Keratinocyte (primary cell): ENCODE results near the gene JAK1. TPM values are rescaled to one million over a fixed set of nuclear protein-coding genes. Genes with fewer than 3 reads are reported as not detected.

ENCODE experiments used
- DNase-seq: peaks from one replicate; pipeline ENCODE4 v3.0.0-alpha.2; 2011; ENCODE audit warnings: low read depth, missing footprints, low spot score
- FAIRE-seq: peaks from 2 replicates; lab custom pipeline; 2011; peaks lifted over from hg19 to GRCh38; lab: Jason Lieb, UNC
- H2AFZ ChIP-seq: 2 replicates; pipeline ENCODE4 v1.6.0; 2012; ENCODE audit warnings: low read length, control low read depth, inconsistent platforms; ENCODE audit not compliant: control insufficient read depth
- H3K27ac ChIP-seq: 2 replicates; pipeline ENCODE4 v1.5.1; 2011; ENCODE audit warnings: low read length; ENCODE audit not compliant: control insufficient read depth, insufficient read depth
- H3K27me3 ChIP-seq: 3 replicates; pipeline ENCODE4 v1.6.0; 2011; ENCODE audit warnings: low read length; ENCODE audit not compliant: control insufficient read depth, insufficient read depth; ENCODE audit errors: extremely low read depth
- H3K36me3 ChIP-seq, 2 experiments: 2 replicates in 1 of 2; 3 replicates in 1 of 2; pipeline ENCODE4 v1.5.1; 2011; ENCODE audit warnings: low read length in 2 of 2, mild to moderate bottlenecking in 1 of 2; ENCODE audit not compliant: control insufficient read depth in 2 of 2, insufficient read depth in 2 of 2; ENCODE audit errors: extremely low read depth in 1 of 2
- H3K4me1 ChIP-seq: 3 replicates; pipeline ENCODE4 v1.5.1; 2011; ENCODE audit warnings: low read length; ENCODE audit not compliant: control insufficient read depth, insufficient read depth; ENCODE audit errors: extremely low read depth
- H3K4me2 ChIP-seq: 3 replicates; pipeline ENCODE4 v1.6.0; 2011; ENCODE audit warnings: low read depth, low read length; ENCODE audit not compliant: control insufficient read depth, insufficient read depth; ENCODE audit errors: extremely low read depth
- H3K4me3 ChIP-seq, 3 experiments: fragments of 200-600 bp in 1 of 3; sonication (generic) in 1 of 3; 2 replicates in 2 of 3; 3 replicates in 1 of 3; pipeline ENCODE4 v1.5.1; 2011 to 2016; ENCODE audit warnings: low read length in 3 of 3, mild to moderate bottlenecking in 3 of 3, control low read depth in 2 of 3, inconsistent platforms in 1 of 3, low read depth in 1 of 3, mixed read lengths in 1 of 3, mixed run types in 1 of 3, moderate library complexity in 1 of 3; ENCODE audit not compliant: control insufficient read depth in 2 of 3, insufficient read depth in 2 of 3; ENCODE audit errors: extremely low read depth in 1 of 3
- H3K79me2 ChIP-seq: 2 replicates; pipeline ENCODE4 v1.6.0; 2012; ENCODE audit warnings: low read length; ENCODE audit not compliant: control insufficient read depth, insufficient read depth
- H3K9ac ChIP-seq: 3 replicates; pipeline ENCODE4 v1.6.0; 2011; ENCODE audit warnings: low read length; ENCODE audit not compliant: control insufficient read depth, insufficient read depth; ENCODE audit errors: extremely low read depth
- H3K9me1 ChIP-seq: 3 replicates; pipeline ENCODE4 v1.6.0; 2011; ENCODE audit warnings: low read length; ENCODE audit not compliant: control insufficient read depth, insufficient read depth; ENCODE audit errors: extremely low read depth
- H3K9me3 ChIP-seq: 2 replicates; pipeline ENCODE4 v1.5.1; 2012; ENCODE audit warnings: low read depth, low read length; ENCODE audit not compliant: control insufficient read depth
- H4K20me1 ChIP-seq: 3 replicates; pipeline ENCODE4 v1.6.0; 2011; ENCODE audit warnings: low read length; ENCODE audit not compliant: control insufficient read depth, insufficient read depth; ENCODE audit errors: extremely low read depth
- CTCF ChIP-seq, 3 experiments: IDR thresholded peaks in 1 of 3; conservative IDR thresholded peaks in 1 of 3; optimal IDR thresholded peaks in 1 of 3; 2 replicates in 2 of 3; 3 replicates in 1 of 3; pipeline versions ENCODE3 to v1.5.1; 2011; ENCODE audit warnings: low read length in 3 of 3, mild to moderate bottlenecking in 3 of 3, moderate library complexity in 2 of 3, control low read depth in 1 of 3, inconsistent platforms in 1 of 3; ENCODE audit not compliant: insufficient read depth in 2 of 3; ENCODE audit errors: extremely low read depth in 1 of 3
- EZH2 ChIP-seq: IDR thresholded peaks from one replicate; pipeline ENCODE4 v1.6.1; 2012; ENCODE audit warnings: inconsistent platforms, mild to moderate bottlenecking, low read length, moderate library complexity
- dilution Hi-C: fragments of 300-500 bp; cut with MboI; formaldehyde crosslinking; loops from one replicate; pipeline ENCODE4 v1.7.0; 2020; ENCODE audit warnings: low sequenced_read_pairs; ENCODE audit not compliant: extremely low pct_ligation_motif_present
- polyA plus RNA-seq, 5 experiments: library from polyadenylated mRNA; depleted of rRNA in 3 of 5; stranded (reverse) in 3 of 5; stranded (forward) in 1 of 5; unstranded in 1 of 5; fragments of >200 nt; gene quantifications; 1 replicate in 1 of 5; 2 replicates in 3 of 5; 3 replicates in 1 of 5; pipeline versions ENCODE4 v1.2.1 to v1.2.3, GENCODE V29; 2011 to 2012; ENCODE audit warnings: missing spikeins in 2 of 5, low read depth in 1 of 5, low replicate concordance in 1 of 5

The JAK1 gene
- polyA plus RNA-seq, 1 donor (not counting 4 experiments of a cell fraction or from before 2014, with no cell fraction given), result 50.9 TPM

GRCh38 chr1:64974288-64974825 lies 8.0 kb upstream of the JAK1 start:
- no peaks in the 10 kb centered on the region for H4K20me1 ChIP-seq
- no peaks in the 10 kb centered on the region for H3K36me3 ChIP-seq
- DNase-seq (no peak), FAIRE-seq (no peak)
- no peak overlapping the region for H2AFZ ChIP-seq
- H3K4me3 ChIP-seq, result no peak overlapping the region
- no peaks in the 10 kb centered on the region for H3K4me1 ChIP-seq
- H3K27ac ChIP-seq, result no peak overlapping the region
- no peaks in the 10 kb centered on the region for H3K27me3 ChIP-seq
- H3K79me2 ChIP-seq, result no peaks in the 10 kb centered on the region
- H3K9ac ChIP-seq, result no peak overlapping the region
- dilution Hi-C loops, result no loop called here
- H3K9me3 ChIP-seq, result no peaks in the 10 kb centered on the region
- TF ChIP-seq EZH2, result no peak
- no peak for TF ChIP-seq CTCF (optimal IDR thresholded peaks at IDR 0.05 in 1 of 3, IDR thresholded peaks at IDR 0.05 in 1 of 3, conservative IDR thresholded peaks at IDR 0.05 in 1 of 3; ENCODE audit: extremely low read depth in 1 of 3, insufficient read depth in 2 of 3, low read length in 3 of 3)
- H3K9me1 ChIP-seq, result no peaks in the 10 kb centered on the region
- no peak overlapping the region for H3K4me2 ChIP-seq

- Histone ChIP-seq H3K4me3 (no peak overlapping the region), H3K36me3 (no peaks in the 10 kb centered on the region), H3K9me1 (no peaks in the 10 kb centered on the region), H3K27me3 (no peaks in the 10 kb centered on the region), H3K4me1 (no peaks in the 10 kb centered on the region), H3K4me2 (no peak overlapping the region), H2AFZ (no peak overlapping the region), H3K27ac (no peak overlapping the region), H3K79me2 (no peaks in the 10 kb centered on the region), H3K9me3 (no peaks in the 10 kb centered on the region), H4K20me1 (no peaks in the 10 kb centered on the region), H3K9ac (no peak overlapping the region)
- dilution Hi-C loops, result no loop called here
- DNase-seq (no peak), FAIRE-seq (no peak)
- TF ChIP-seq CTCF (optimal IDR thresholded peaks at IDR 0.05 in 1 of 3, IDR thresholded peaks at IDR 0.05 in 1 of 3, conservative IDR thresholded peaks at IDR 0.05 in 1 of 3; ENCODE audit: extremely low read depth in 1 of 3, insufficient read depth in 2 of 3, low read length in 3 of 3), result no peak
- no peak for TF ChIP-seq EZH2
Measured at GRCh38 chr1:64973061-64973647, 6.8 kb upstream of the JAK1 start.
